Prostate gland (tissue), 2 donors: ENCODE measurements around the gene PIP4P1. TPM values are rescaled to one million over a fixed set of nuclear protein-coding genes. Genes with fewer than 3 reads are reported as not detected.
"Not testable (repeated sequence)": the region's sequence is repeated elsewhere in the genome, so short reads cannot be mapped to it uniquely, and the experiment has no call there.

Experiments
- DNase-seq: peaks from one replicate; pipeline ENCODE4 v3.0.0-alpha.2; 2019; ENCODE audit warnings: low spot score
- H3K27ac ChIP-seq, 2 donors: fragments of 200-600 bp; sonication (generic); 2 replicates each; pipeline ENCODE4 v1.5.1; 2017 to 2019
- H3K27me3 ChIP-seq: fragments of 200-600 bp; sonication (generic); replicated peaks from 2 replicates; pipeline ENCODE4 v1.5.1; 2019; ENCODE audit not compliant: insufficient read depth
- H3K36me3 ChIP-seq, 2 donors: fragments of 200-600 bp; sonication (generic); 1 replicate in 1 of 2; 2 replicates in 1 of 2; pipeline versions ENCODE4 v1.5.1 to v1.8.1; 2017 to 2019
- H3K4me1 ChIP-seq: fragments of 200-600 bp; sonication (generic); replicated peaks from 2 replicates; pipeline ENCODE4 v1.5.1; 2019
- H3K4me3 ChIP-seq, 2 donors: fragments of 200-600 bp; sonication (generic); 2 replicates each; pipeline ENCODE4 v1.5.1; 2017 to 2019
- H3K9me3 ChIP-seq: fragments of 200-600 bp; sonication (generic); 2 replicates; pipeline ENCODE4 v1.5.1; 2017
- POLR2A ChIP-seq: fragments of 450-650 bp; IDR thresholded peaks from one replicate; pipeline ENCODE4 v1.6.1; 2016; ENCODE audit warnings: antibody characterized with exemption, mild to moderate bottlenecking
- POLR2AphosphoS5 ChIP-seq: sonication (generic); formaldehyde crosslinking; IDR thresholded peaks from one replicate; pipeline ENCODE4 v1.6.1; 2017; ENCODE audit warnings: antibody characterized with exemption
- WGBS: methylation state at CpG from one replicate; pipeline ENCODE4 v1.1.5; 2018; 5-methylcytosine and 5-hydroxymethylcytosine counted together
- intact Hi-C: fragments of 100-400 bp; cut with DNase I; formaldehyde crosslinking; loops from one replicate; pipeline ENCODE4 v1.14.2; 2022
- total RNA-seq, 2 donors: library from RNA; depleted of rRNA; stranded (reverse); fragments of >200 nt; gene quantifications; one replicate each; pipeline ENCODE4 v1.1.0, GENCODE V29; 2016
- TF ChIP-seq, protein P1 (sequence below), 4 experiments: fragments of 200-600 bp in 2 of 4; fragments of 450-650 bp in 2 of 4; sonication (generic) in 2 of 4; IDR thresholded peaks; 1 replicate in 3 of 4; 2 replicates in 1 of 4; pipeline ENCODE4 v1.5.1; 2016 to 2019; ENCODE audit warnings: antibody characterized with exemption in 4 of 4, mild to moderate bottlenecking in 2 of 4, moderate library complexity in 2 of 4

PIP4P1 gene
- total RNA-seq, 2 donors from 2014 or later = 24.8 to 37.8 TPM

DNA sequence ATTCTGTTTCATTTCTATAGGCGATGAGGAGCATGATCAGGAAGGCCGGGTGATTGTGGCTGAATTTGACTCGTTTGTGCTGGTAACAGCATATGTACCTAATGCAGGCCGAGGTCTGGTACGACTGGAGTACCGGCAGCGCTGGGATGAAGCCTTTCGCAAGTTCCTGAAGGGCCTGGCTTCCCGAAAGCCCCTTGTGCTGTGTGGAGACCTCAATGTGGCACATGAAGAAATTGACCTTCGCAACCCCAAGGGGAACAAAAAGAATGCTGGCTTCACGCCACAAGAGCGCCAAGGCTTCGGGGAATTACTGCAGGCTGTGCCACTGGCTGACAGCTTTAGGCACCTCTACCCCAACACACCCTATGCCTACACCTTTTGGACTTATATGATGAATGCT lies 4.3 kb downstream of the PIP4P1 start:
- Histone ChIP-seq H3K9me3 (no peaks in the 10 kb centered on the region), H3K36me3 (peaks cover 0 to 16% of the 10 kb centered on the region in 2 donors), H3K4me1 (peaks cover 2% of the 10 kb centered on the region), H3K27ac (no peak overlapping the region), H3K4me3 (no peak overlapping the region), H3K27me3 (no peaks in the 10 kb centered on the region)
- 78% methylated on average over 13 of the region's 13 CpGs for WGBS
- intact Hi-C loops = no loop called here
- TF ChIP-seq POLR2AphosphoS5 = no peak
- no peak for TF ChIP-seq POLR2A
- TF ChIP-seq, protein P1, sequence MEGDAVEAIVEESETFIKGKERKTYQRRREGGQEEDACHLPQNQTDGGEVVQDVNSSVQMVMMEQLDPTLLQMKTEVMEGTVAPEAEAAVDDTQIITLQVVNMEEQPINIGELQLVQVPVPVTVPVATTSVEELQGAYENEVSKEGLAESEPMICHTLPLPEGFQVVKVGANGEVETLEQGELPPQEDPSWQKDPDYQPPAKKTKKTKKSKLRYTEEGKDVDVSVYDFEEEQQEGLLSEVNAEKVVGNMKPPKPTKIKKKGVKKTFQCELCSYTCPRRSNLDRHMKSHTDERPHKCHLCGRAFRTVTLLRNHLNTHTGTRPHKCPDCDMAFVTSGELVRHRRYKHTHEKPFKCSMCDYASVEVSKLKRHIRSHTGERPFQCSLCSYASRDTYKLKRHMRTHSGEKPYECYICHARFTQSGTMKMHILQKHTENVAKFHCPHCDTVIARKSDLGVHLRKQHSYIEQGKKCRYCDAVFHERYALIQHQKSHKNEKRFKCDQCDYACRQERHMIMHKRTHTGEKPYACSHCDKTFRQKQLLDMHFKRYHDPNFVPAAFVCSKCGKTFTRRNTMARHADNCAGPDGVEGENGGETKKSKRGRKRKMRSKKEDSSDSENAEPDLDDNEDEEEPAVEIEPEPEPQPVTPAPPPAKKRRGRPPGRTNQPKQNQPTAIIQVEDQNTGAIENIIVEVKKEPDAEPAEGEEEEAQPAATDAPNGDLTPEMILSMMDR (IDR thresholded peaks at IDR 0.05) = no peak
- no peak for DNase-seq

DNA sequence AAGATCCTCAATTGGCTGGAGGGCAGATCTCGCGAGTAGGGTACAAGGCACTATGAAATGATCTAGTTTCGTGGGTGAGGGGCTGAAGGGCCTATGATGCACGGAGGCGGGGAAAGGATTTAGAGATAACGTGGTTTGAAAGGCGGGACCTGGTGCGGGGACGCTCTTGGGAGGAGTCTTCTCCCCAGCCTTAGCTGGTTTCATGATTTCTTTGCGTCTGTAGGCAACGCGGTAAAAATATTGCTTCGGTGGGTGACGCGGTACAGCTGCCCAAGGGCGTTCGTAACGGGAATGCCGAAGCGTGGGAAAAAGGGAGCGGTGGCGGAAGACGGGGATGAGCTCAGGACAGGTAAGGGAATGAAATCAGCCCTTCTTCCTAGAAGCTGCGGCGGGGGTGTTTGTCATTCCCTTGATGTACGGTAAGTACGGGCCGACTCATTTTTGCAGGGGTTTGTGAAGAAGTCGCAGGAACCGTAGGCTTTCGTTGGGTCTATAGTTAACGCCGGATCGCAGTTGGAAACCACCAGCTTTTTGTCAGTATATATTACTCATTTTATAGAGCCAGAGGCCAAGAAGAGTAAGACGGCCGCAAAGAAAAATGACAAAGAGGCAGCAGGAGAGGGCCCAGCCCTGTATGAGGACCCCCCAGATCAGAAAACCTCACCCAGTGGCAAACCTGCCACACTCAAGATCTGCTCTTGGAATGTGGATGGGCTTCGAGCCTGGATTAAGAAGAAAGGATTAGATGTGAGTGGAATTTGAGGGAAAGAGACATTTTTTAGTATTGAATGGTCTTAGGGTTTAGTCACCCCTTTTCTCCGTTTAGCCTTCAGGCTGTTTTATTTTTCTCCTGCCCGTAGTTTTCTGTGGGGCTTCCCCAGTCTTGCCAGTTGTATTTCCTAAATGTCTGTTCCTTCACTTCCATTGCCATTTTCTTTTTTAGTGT lies 5.6 kb downstream of the PIP4P1 start:
- intact Hi-C loops = loop anchor here (1.0 to 2.0 kb wide), 2 partner anchors 42 to 113 kb away; partner anchors contain the start of genes PARP2 and TEP1

GRCh38 chr14:20454516-20455354 lies 6.5 kb downstream of the PIP4P1 start, which contains the start of the genes APEX1 and OSGEP:
Gene APEX1, plus strand, starts transcription at chr14:20455226. Its CDS starts 420 bp downstream, at chr14:20455646.
Gene OSGEP, minus strand, starts transcription at chr14:20454812. Its CDS starts 129 bp downstream, at chr14:20454683.
- no peaks in the 10 kb centered on the region for H3K9me3 ChIP-seq
- no peaks in the 10 kb centered on the region for H3K4me1 ChIP-seq
- DNase-seq = peak; percentile 99
- H3K27me3 ChIP-seq = no peaks in the 10 kb centered on the region
- intact Hi-C loops = loop anchor here (1.0 to 2.0 kb wide), 2 partner anchors 41 to 112 kb away; partner anchors contain the start of genes PARP2 and TEP1
- peak within 1 kb of the TSS; percentile 95 to 97 for H3K27ac ChIP-seq
- peak within 1 kb of the TSS; percentile 72 to 85 for H3K4me3 ChIP-seq
- TF ChIP-seq POLR2AphosphoS5 (peak; percentile 98), POLR2A (peak; percentile 65)
- TF ChIP-seq, protein P1 (IDR thresholded peaks at IDR 0.05) = peak in 2 of 4 experiments; percentile 15 to 25
- under 1% methylated on average over 56 of the region's 56 CpGs for WGBS
- peaks cover under 1 to 19% of the 10 kb centered on the region in 2 donors for H3K36me3 ChIP-seq

More for the DNA sequence above, 5.6 kb downstream of the PIP4P1 start:
- peak overlapping the region; percentile 72 to 85 for H3K4me3 ChIP-seq
- no peak for TF ChIP-seq POLR2AphosphoS5
- H3K27me3 ChIP-seq = no peaks in the 10 kb centered on the region
- peaks cover 0 to 19% of the 10 kb centered on the region in 2 donors for H3K36me3 ChIP-seq
- no peaks in the 10 kb centered on the region for H3K9me3 ChIP-seq
- under 1% methylated on average over 39 of the region's 39 CpGs for WGBS
- DNase-seq = no peak
- peaks cover 2% of the 10 kb centered on the region for H3K4me1 ChIP-seq
- peak overlapping the region; percentile 95 to 97 for H3K27ac ChIP-seq

DNA sequence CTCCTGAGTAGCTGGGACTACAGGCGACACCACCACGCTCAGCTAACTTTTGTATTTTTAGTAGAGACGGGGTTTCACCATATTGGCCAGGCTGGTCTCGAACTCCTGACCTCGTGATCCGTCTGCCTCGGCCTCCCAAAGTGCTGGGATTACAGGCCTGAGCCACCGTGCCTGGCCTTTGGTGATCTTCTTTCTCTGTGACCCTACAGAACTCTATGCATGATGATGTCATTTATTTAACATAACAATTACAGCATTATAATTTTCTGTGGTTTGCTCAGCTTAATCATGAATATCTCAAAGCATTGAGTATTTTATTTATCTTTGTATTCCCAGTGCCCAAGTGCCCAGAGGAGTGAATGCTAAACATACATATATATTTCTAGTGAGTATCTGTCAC lies 8.4 kb downstream of the PIP4P1 start:
- H3K4me1 ChIP-seq, H3K4me3 ChIP-seq, H3K9me3 ChIP-seq, H3K27me3 ChIP-seq, DNase-seq, H3K27ac ChIP-seq, intact Hi-C loops: not testable (repeated sequence)
- WGBS = 94% methylated on average over 8 of the region's 8 CpGs
- H3K36me3 ChIP-seq = peaks cover 14% of the 10 kb centered on the region in 2 donors

DNA sequence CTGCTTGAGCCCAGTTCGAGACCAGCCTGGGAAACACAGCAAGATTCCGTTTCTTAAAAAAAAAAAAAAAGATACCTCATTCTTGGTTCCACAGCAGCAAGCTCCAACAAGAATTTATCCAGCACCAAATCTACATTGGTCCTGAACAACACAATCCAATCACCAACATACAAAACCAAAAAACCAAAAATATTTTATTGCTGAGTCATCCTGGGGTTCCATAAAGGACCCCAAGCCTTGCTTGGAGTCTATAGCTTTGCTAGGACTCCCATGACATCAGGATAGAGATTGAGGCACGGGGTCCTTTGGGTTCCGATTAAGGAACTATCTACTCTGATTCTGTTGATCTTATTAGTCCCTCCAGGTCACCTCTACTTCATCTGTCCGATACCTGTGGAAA lies 14.3 kb downstream of the PIP4P1 start:
- Histone ChIP-seq H3K27me3 (no peaks in the 10 kb centered on the region), H3K4me3 (no peak overlapping the region), H3K27ac (no peak overlapping the region), H3K9me3 (no peaks in the 10 kb centered on the region), H3K36me3 (peaks cover 18 to 25% of the 10 kb centered on the region in 2 donors), H3K4me1 (no peaks in the 10 kb centered on the region)
- intact Hi-C loops = no loop called here
- 96% methylated on average over 5 of the region's 5 CpGs for WGBS
- TF ChIP-seq, protein P1 (IDR thresholded peaks at IDR 0.05) = no peak
- DNase-seq = no peak

DNA sequence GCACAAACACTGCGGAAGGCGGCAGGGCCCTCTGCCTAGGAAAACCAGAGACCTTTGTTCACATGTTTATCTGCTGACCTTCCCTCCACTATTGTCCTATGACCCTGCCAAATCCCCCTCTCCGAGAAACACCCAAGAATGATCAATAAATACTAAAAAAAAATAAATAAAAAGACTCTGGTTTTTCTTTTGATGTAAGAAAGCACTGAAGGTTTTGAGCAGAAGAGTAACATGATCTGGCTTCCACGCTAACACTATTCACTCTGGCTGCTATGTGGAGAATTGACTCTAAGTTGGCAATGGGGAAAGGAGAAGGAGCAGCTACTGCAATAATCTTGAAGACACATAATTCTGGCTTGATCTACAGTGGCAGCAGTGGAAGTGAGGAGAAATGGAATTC lies 17.6 kb downstream of the PIP4P1 start:
- H3K27ac ChIP-seq, H3K4me1 ChIP-seq, DNase-seq, H3K27me3 ChIP-seq, H3K9me3 ChIP-seq, H3K4me3 ChIP-seq, intact Hi-C loops: not testable (repeated sequence)
- WGBS = 76% methylated on average over 4 of the region's 4 CpGs
- H3K36me3 ChIP-seq = peaks cover 8 to 17% of the 10 kb centered on the region in 2 donors
